PC-9 (cell line): ENCODE results near the gene CMPK2. TPM values are rescaled to one million over a fixed set of nuclear protein-coding genes. Genes with fewer than 3 reads are reported as not detected.

ENCODE experiments used
- BruUV-seq: library from RNA; stranded (reverse); fragments of 400-500 nt; replicated peaks from 2 replicates; lab custom pipeline; 2021; lab: Mats Ljungman, UMichigan
- CTCF ChIA-PET: fragments of 300-600 bp; sonication (Branson Sonifier 250); formaldehyde crosslinking; loops from one replicate; lab custom pipeline; 2022; ENCODE audit warnings: antibody characterized with exemption; lab: Charles Lee
- POLR2A ChIA-PET: fragments of 300-600 bp; sonication (Branson Sonifier 250); formaldehyde crosslinking; loops from one replicate; lab custom pipeline; 2022; ENCODE audit warnings: antibody characterized with exemption; ENCODE audit not compliant: unreplicated experiment; lab: Charles Lee
- DNase-seq, 2 experiments: peaks; one replicate each; pipeline versions ENCODE4 v3.0.0 to v3.0.0-alpha.2; 2015 to 2022; ENCODE audit warnings: mixed read lengths in 1 of 2
- H2AFZ ChIP-seq: fragments of 200-600 bp; sonication (generic); 2 replicates; pipeline ENCODE4 v1.8.1; 2017; ENCODE audit warnings: antibody characterized with exemption
- H3F3A ChIP-seq: fragments of 200-600 bp; sonication (generic); 2 replicates; pipeline ENCODE4 v1.8.1; 2017; ENCODE audit warnings: antibody characterized with exemption, mild to moderate bottlenecking, low read depth; ENCODE audit not compliant: insufficient read depth
- H3K27ac ChIP-seq: fragments of 200-600 bp; sonication (generic); 2 replicates; pipeline ENCODE4 v1.6.1; 2016; ENCODE audit warnings: mixed run types
- H3K27me3 ChIP-seq: fragments of 200-600 bp; sonication (generic); 2 replicates; pipeline ENCODE4 v1.6.1; 2016; ENCODE audit warnings: low read depth, mixed run types; ENCODE audit not compliant: insufficient read depth
- H3K36me3 ChIP-seq: fragments of 200-600 bp; sonication (generic); 2 replicates; pipeline ENCODE4 v1.6.1; 2016; ENCODE audit warnings: low read depth, mixed run types
- H3K4me1 ChIP-seq: fragments of 200-600 bp; sonication (generic); replicated peaks from 2 replicates; pipeline ENCODE4 v1.6.1; 2016; ENCODE audit warnings: mixed run types; ENCODE audit not compliant: insufficient read depth
- H3K4me2 ChIP-seq: fragments of 200-600 bp; sonication (generic); 2 replicates; pipeline ENCODE4 v1.6.1; 2017; ENCODE audit warnings: mixed run types
- H3K4me3 ChIP-seq: fragments of 200-600 bp; sonication (generic); 2 replicates; pipeline ENCODE4 v1.6.1; 2016; ENCODE audit warnings: mixed run types
- H3K79me2 ChIP-seq: fragments of 200-600 bp; sonication (generic); 2 replicates; pipeline ENCODE4 v1.6.1; 2017; ENCODE audit warnings: low read depth, mixed run types
- H3K9me2 ChIP-seq: fragments of 200-600 bp; sonication (generic); 2 replicates; pipeline ENCODE4 v1.8.1; 2017; ENCODE audit warnings: mild to moderate bottlenecking; ENCODE audit not compliant: insufficient read depth
- H3K9me3 ChIP-seq: fragments of 200-600 bp; sonication (generic); 2 replicates; pipeline ENCODE4 v1.8.1; 2016; ENCODE audit warnings: low read depth; ENCODE audit not compliant: insufficient read depth
- H4K20me1 ChIP-seq: fragments of 200-600 bp; sonication (generic); 2 replicates; pipeline ENCODE4 v1.8.1; 2017; ENCODE audit not compliant: insufficient read depth
- EZH2 ChIP-seq: fragments of 200-600 bp; sonication (generic); IDR thresholded peaks from 2 replicates; pipeline ENCODE4 v1.8.0; 2017; ENCODE audit warnings: antibody characterized with exemption, low read depth
- intact Hi-C: fragments of 100-400 bp; cut with micrococcal nuclease; formaldehyde crosslinking; loops from one replicate; pipeline ENCODE4 v1.10.0; 2022; ENCODE audit not compliant: unreplicated experiment
- total RNA-seq: library from RNA; stranded (reverse); gene quantifications from 2 replicates; pipeline ENCODE4 v1.2.3, GENCODE V29; 2021
- TF ChIP-seq, protein P1 (sequence below): fragments of 200-600 bp; sonication (generic); conservative IDR thresholded peaks from 2 replicates; pipeline ENCODE4 v1.6.1; 2017; ENCODE audit warnings: mixed run types, antibody characterized with exemption, mild to moderate bottlenecking, moderate library complexity

CMPK2 gene
- total RNA-seq, 1 experiment from 2014 or later, result not detected

DNA sequence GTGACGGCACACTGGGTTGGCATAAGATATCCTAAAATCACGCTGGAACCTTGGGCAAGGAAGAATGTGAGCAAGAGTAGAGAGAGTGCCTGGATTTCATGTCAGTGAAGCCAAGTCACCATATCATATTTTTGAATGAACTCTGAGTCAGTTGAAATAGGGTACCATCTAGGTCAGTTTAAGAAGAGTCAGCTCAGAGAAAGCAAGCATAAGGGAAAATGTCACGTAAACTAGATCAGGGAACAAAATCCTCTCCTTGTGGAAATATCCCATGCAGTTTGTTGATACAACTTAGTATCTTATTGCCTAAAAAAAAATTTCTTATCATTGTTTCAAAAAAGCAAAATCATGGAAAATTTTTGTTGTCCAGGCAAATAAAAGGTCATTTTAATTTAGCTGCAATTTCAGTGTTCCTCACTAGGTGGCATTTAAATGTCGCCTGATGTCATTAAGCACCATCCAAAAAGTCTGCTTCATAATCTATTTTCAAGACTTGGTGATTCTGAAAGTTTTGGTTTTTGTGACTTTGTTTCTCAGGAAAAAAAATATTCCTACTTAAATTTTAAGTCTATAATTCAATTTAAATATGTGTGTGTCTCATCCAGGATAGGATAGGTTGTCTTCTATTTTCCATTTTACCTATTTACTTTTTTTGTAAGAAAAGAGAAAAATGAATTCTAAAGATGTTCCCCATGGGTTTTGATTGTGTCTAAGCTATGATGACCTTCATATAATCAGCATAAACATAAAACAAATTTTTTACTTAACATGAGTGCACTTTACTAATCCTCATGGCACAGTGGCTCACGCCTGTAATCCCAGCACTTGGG is 31.4 kb upstream of the CMPK2 start:
- no peaks in the 10 kb centered on the region for H3K4me1 ChIP-seq
- H3K9me2 ChIP-seq, result no peaks in the 10 kb centered on the region
- DNase-seq, result peak in 1 of 2 experiments; percentile 39
- no peak overlapping the region for H3K4me2 ChIP-seq
- intact Hi-C loops, result loop anchor here (1.0 to 5.0 kb wide), 2 partner anchors 147 to 185 kb away; no protein-coding TSS in a partner anchor
- peaks cover 14% of the 10 kb centered on the region; the same call in 1 of the 2 replicates for H3K27me3 ChIP-seq
- no peak overlapping the region for H3K4me3 ChIP-seq
- H2AFZ ChIP-seq, result no peak overlapping the region
- no peak overlapping the region for H3K27ac ChIP-seq
- ChIA-PET CTCF (interaction anchor here (0.7 kb wide), 1 partner anchor 147 kb away, joined by 3 read pairs; no protein-coding TSS in a partner anchor), POLR2A (no interaction called here)
- H3K36me3 ChIP-seq, result no peaks in the 10 kb centered on the region
- no TSS peak for BruUV-seq
- H4K20me1 ChIP-seq, result no peaks in the 10 kb centered on the region
- H3F3A ChIP-seq, result no peaks in the 10 kb centered on the region
- no peaks in the 10 kb centered on the region for H3K79me2 ChIP-seq
- no peaks in the 10 kb centered on the region for H3K9me3 ChIP-seq
- TF ChIP-seq, protein P1, sequence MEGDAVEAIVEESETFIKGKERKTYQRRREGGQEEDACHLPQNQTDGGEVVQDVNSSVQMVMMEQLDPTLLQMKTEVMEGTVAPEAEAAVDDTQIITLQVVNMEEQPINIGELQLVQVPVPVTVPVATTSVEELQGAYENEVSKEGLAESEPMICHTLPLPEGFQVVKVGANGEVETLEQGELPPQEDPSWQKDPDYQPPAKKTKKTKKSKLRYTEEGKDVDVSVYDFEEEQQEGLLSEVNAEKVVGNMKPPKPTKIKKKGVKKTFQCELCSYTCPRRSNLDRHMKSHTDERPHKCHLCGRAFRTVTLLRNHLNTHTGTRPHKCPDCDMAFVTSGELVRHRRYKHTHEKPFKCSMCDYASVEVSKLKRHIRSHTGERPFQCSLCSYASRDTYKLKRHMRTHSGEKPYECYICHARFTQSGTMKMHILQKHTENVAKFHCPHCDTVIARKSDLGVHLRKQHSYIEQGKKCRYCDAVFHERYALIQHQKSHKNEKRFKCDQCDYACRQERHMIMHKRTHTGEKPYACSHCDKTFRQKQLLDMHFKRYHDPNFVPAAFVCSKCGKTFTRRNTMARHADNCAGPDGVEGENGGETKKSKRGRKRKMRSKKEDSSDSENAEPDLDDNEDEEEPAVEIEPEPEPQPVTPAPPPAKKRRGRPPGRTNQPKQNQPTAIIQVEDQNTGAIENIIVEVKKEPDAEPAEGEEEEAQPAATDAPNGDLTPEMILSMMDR, result peak; percentile 77
- TF ChIP-seq EZH2, result no peak

DNA sequence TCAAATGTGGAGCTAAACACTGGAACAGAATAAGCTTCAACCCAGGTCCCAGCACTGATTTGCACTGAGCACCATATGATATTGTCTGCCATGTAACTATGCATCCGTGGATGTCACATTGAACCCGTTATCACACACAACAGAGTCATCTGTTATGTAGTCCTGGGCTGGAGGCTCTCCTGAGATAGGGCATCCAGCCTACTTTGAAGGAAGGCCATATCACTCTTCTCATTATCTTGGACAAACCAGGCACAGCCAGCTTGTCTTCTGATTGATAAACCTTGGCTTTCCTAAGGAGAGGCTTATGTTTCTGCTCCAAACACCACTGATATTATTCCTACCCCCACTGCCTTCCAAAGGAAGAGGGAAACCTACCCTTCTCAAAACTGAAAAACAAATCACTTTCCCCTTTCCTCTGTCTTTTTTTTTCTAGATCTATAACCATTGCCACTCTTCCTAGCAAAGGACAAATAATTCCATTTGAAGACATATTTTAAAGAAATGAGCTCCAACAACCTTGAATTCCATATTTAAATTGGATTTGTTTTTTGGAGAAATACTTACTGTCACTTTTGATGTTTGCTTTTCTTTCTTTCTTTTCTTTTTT is 28.3 kb upstream of the CMPK2 start:
- H3F3A ChIP-seq, result no peaks in the 10 kb centered on the region
- intact Hi-C loops, result no loop called here
- H3K9me3 ChIP-seq, result no peaks in the 10 kb centered on the region
- no peak for TF ChIP-seq EZH2
- TF ChIP-seq, protein P1, result no peak
- no peak overlapping the region for H3K4me2 ChIP-seq
- no peaks in the 10 kb centered on the region for H3K36me3 ChIP-seq
- no peaks in the 10 kb centered on the region for H3K4me1 ChIP-seq
- no peaks in the 10 kb centered on the region for H3K9me2 ChIP-seq
- no peaks in the 10 kb centered on the region for H3K79me2 ChIP-seq
- H4K20me1 ChIP-seq, result no peaks in the 10 kb centered on the region
- H2AFZ ChIP-seq, result no peak overlapping the region
- POLR2A ChIA-PET, result no interaction called here
- H3K4me3 ChIP-seq, result no peak overlapping the region
- no peak for DNase-seq
- no TSS peak for BruUV-seq
- CTCF ChIA-PET, result no interaction called here
- no peak overlapping the region for H3K27ac ChIP-seq
- no peaks in the 10 kb centered on the region for H3K27me3 ChIP-seq

DNA sequence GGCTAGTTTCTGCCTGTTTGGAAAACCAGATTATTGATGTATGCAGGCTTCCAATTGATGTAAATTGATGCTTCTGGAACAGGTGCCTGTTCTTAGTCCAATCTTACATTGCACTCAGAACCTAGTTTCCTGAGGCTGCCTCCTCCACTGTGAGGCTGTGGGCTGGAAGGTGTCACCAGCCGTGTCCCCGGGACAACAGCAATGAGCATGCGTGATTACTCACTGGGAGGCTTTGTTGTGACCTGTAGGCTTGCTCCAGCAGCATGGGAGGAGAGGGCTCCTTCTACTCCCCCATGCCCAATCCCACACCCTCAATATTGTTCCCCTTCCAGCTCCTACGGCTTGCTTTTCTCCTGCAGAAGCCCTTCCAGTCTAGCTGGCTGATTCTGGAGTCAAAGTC is 23.0 kb upstream of the CMPK2 start:
- H3K4me2 ChIP-seq, result no peak overlapping the region
- peaks cover 16% of the 10 kb centered on the region; the same call in 1 of the 2 replicates for H3K27me3 ChIP-seq
- no peak for TF ChIP-seq EZH2
- TF ChIP-seq, protein P1, result no peak
- no peaks in the 10 kb centered on the region for H3K4me1 ChIP-seq
- DNase-seq, result no peak
- H4K20me1 ChIP-seq, result no peaks in the 10 kb centered on the region
- intact Hi-C loops, result no loop called here
- H3K79me2 ChIP-seq, result no peaks in the 10 kb centered on the region
- H2AFZ ChIP-seq, result no peak overlapping the region
- H3K4me3 ChIP-seq, result no peak overlapping the region
- no peaks in the 10 kb centered on the region for H3K9me3 ChIP-seq
- H3K36me3 ChIP-seq, result no peaks in the 10 kb centered on the region
- H3F3A ChIP-seq, result no peaks in the 10 kb centered on the region
- H3K9me2 ChIP-seq, result no peaks in the 10 kb centered on the region
- no peak overlapping the region for H3K27ac ChIP-seq
- CTCF ChIA-PET, result no interaction called here
- POLR2A ChIA-PET, result no interaction called here
- BruUV-seq, result no TSS peak
